Coronary artery (tissue), 2 donors: Measurements from ENCODE around the gene ADGRA3.

Source experiments
- DNase-seq: peaks from one replicate; pipeline ENCODE4 v3.0.0-alpha.2; 2017; ENCODE audit warnings: low spot score
- H3K27ac ChIP-seq, 2 donors: fragments of 200-600 bp; sonication (generic); one replicate each; pipeline ENCODE4 v1.5.1; 2016 to 2019
- H3K4me3 ChIP-seq: fragments of 200-600 bp; sonication (generic); 2 replicates; pipeline ENCODE4 v1.5.1; 2016; ENCODE audit warnings: mild to moderate bottlenecking, moderate library complexity
- CTCF ChIP-seq: fragments of 200-600 bp; sonication (generic); IDR thresholded peaks from one replicate; pipeline ENCODE4 v1.5.1; 2019; ENCODE audit warnings: antibody characterized with exemption

Gene ADGRA3

GRCh38 chr4:22500831-22501714 is 14.8 kb downstream of the ADGRA3 start:
- no peak for DNase-seq
- no peak for TF ChIP-seq CTCF
- Histone ChIP-seq H3K4me3 (no peak overlapping the region), H3K27ac (no peak overlapping the region)

GRCh38 chr4:22500128-22500611 is 15.7 kb downstream of the ADGRA3 start:
- no peak for TF ChIP-seq CTCF
- Histone ChIP-seq H3K27ac (no peak overlapping the region), H3K4me3 (no peak overlapping the region)
- DNase-seq: no peak

GRCh38 chr4:22498866-22499265 is 17.0 kb downstream of the ADGRA3 start:
- Histone ChIP-seq H3K27ac (no peak overlapping the region), H3K4me3 (no peak overlapping the region)
- TF ChIP-seq CTCF: no peak
- DNase-seq: no peak

- H3K4me3 ChIP-seq: no peak overlapping the region
- no peak for DNase-seq
- no peak overlapping the region for H3K27ac ChIP-seq
- no peak for TF ChIP-seq CTCF
Measured at GRCh38 chr4:22496165-22496813, 19.6 kb downstream of the ADGRA3 start.

- no peak for DNase-seq
- TF ChIP-seq CTCF: no peak
- no peak overlapping the region for H3K27ac ChIP-seq
Measured at GRCh38 chr4:22493523-22493922, 22.3 kb downstream of the ADGRA3 start.

GRCh38 chr4:22492987-22493386 is 22.9 kb downstream of the ADGRA3 start:
- Histone ChIP-seq H3K4me3 (no peak overlapping the region), H3K27ac (no peak overlapping the region)
- no peak for TF ChIP-seq CTCF
- DNase-seq: no peak

More at GRCh38 chr4:22493523-22493922, 22.3 kb downstream of the ADGRA3 start:
- no peak overlapping the region for H3K4me3 ChIP-seq
